ENCODE measurements around the gene PLA2G4F. TPM values are rescaled to one million over a fixed set of nuclear protein-coding genes. Genes with fewer than 3 reads are reported as not detected.

The PLA2G4F gene
- polyA plus RNA-seq, 1 donor, result 3.6 TPM

GRCh38 chr15:42118650-42119445, 37.6 kb downstream of the PLA2G4F start:
- no peak overlapping the region for H3K4me3 ChIP-seq (ENCODE audit: low read length)

DNA sequence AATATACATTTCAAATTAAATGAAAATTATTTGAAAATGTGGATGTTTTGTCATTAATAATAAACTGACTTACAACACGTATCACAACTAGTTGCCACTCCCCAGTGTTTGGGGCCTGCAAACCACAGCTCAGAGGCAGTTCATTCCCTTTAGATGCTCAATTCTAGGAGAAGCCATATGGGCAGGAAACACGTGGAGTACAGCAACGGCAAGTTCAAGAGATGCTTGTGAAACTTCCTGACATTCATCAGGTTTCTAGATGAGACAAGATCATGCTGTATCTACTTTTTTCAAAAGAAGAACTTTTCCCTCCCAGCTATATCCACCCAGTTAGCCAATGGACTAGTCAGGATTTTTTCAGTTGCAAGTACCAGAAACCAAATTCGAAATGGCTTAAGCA, 44.5 kb downstream of the PLA2G4F start:
- 100% methylated on average over 2 of the region's 4 CpGs for WGBS (ENCODE audit: insufficient coverage, low lambda C conversion rate)
- Histone ChIP-seq H3K36me3 (ENCODE audit: control insufficient read depth, insufficient read depth, low read length) (no peaks in the 10 kb centered on the region), H3K27ac (ENCODE audit: low read length) (no peak overlapping the region), H3K27me3 (ENCODE audit: control insufficient read depth, insufficient read depth, low read length) (no peaks in the 10 kb centered on the region), H3K9me3 (ENCODE audit: control insufficient read depth, low read depth, low read length) (peaks cover 6% of the 10 kb centered on the region), H3K4me3 (ENCODE audit: low read length) (no peak overlapping the region), H3K4me1 (ENCODE audit: control insufficient read depth, insufficient read depth, low read length) (peaks cover 2% of the 10 kb centered on the region)
- DNase-seq, result no peak

More at GRCh38 chr15:42118650-42119445, 37.6 kb downstream of the PLA2G4F start:
- Histone ChIP-seq H3K9me3 (ENCODE audit: control insufficient read depth, low read depth, low read length) (peaks cover 3% of the 10 kb centered on the region), H3K36me3 (ENCODE audit: control insufficient read depth, insufficient read depth, low read length) (no peaks in the 10 kb centered on the region), H3K4me1 (ENCODE audit: control insufficient read depth, insufficient read depth, low read length) (peaks cover 25% of the 10 kb centered on the region), H3K27ac (ENCODE audit: low read length) (peak overlapping the region; percentile 41), H3K27me3 (ENCODE audit: control insufficient read depth, insufficient read depth, low read length) (no peaks in the 10 kb centered on the region)
- DNase-seq, result peak; percentile 64 to 86
- WGBS (ENCODE audit: insufficient coverage, low lambda C conversion rate), result 43% methylated on average over 1 of the region's 10 CpGs

- WGBS (ENCODE audit: insufficient coverage, low lambda C conversion rate), result 52% methylated on average over 2 of the region's 3 CpGs
- no peak overlapping the region for H3K4me3 ChIP-seq (ENCODE audit: low read length)
- H3K36me3 ChIP-seq (ENCODE audit: control insufficient read depth, insufficient read depth, low read length), result no peaks in the 10 kb centered on the region
- H3K9me3 ChIP-seq (ENCODE audit: control insufficient read depth, low read depth, low read length), result peaks cover 6% of the 10 kb centered on the region
- peaks cover 2% of the 10 kb centered on the region for H3K4me1 ChIP-seq (ENCODE audit: control insufficient read depth, insufficient read depth, low read length)
- H3K27ac ChIP-seq (ENCODE audit: low read length), result no peak overlapping the region
- H3K27me3 ChIP-seq (ENCODE audit: control insufficient read depth, insufficient read depth, low read length), result no peaks in the 10 kb centered on the region
- DNase-seq, result no peak
These were observed 46.1 kb downstream of the PLA2G4F start for GRCh38 chr15:42110367-42110766.

DNA sequence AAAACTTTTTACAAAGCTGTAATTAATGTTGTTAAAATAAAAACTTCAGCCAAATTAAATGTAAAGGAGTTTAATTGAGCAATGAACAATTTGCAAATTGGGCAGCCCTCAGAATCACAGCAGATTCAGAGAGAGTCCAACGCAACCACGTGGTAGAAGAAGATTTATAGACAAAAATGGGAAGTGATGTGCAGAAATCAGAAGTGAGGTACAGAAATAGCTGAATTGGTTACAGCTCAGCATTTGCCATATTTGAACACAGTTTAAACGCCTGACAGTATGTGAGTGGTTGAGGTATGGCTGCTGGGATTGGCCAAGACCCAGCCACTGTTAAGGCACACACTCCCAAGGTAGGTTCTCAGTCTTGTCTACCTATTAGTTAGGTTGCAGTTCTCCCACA, 47.6 kb downstream of the PLA2G4F start:
- DNase-seq, result no peak
- Histone ChIP-seq H3K4me3 (ENCODE audit: low read length) (no peak overlapping the region), H3K27me3 (ENCODE audit: control insufficient read depth, insufficient read depth, low read length) (no peaks in the 10 kb centered on the region), H3K4me1 (ENCODE audit: control insufficient read depth, insufficient read depth, low read length) (peaks cover 2% of the 10 kb centered on the region), H3K36me3 (ENCODE audit: control insufficient read depth, insufficient read depth, low read length) (no peaks in the 10 kb centered on the region), H3K27ac (ENCODE audit: low read length) (no peak overlapping the region), H3K9me3 (ENCODE audit: control insufficient read depth, low read depth, low read length) (peaks cover 6% of the 10 kb centered on the region)
- whole genome bisulfite sequencing (ENCODE audit: insufficient coverage, low lambda C conversion rate), result 83% methylated on average over 2 of the region's 3 CpGs

GRCh38 chr15:42108189-42108588, 48.2 kb downstream of the PLA2G4F start:
- no peaks in the 10 kb centered on the region for H3K36me3 ChIP-seq (ENCODE audit: control insufficient read depth, insufficient read depth, low read length)
- no peak overlapping the region for H3K4me3 ChIP-seq (ENCODE audit: low read length)
- H3K9me3 ChIP-seq (ENCODE audit: control insufficient read depth, low read depth, low read length), result peaks cover 6% of the 10 kb centered on the region
- H3K27ac ChIP-seq (ENCODE audit: low read length), result no peak overlapping the region
- peaks cover 2% of the 10 kb centered on the region for H3K4me1 ChIP-seq (ENCODE audit: control insufficient read depth, insufficient read depth, low read length)
- no peak for DNase-seq
- no peaks in the 10 kb centered on the region for H3K27me3 ChIP-seq (ENCODE audit: control insufficient read depth, insufficient read depth, low read length)

DNA sequence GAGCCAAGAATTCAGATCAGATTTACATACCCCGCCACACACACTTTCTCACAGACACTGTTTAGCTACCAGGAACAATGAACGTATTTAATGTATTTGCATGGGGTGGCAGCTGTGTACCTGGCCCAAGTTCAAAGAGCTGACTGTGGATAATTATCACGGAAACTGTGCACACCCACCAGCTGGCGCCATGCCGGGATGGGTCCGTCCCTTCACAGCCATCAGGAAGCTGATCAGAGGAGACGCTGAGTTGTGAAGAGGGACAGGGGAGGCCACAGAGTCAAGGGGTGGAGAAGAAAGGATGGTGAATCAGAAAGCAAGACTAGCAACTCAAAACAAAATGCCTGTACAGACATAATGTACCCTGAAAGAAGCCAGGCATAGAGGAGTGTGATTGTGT, 49.0 kb downstream of the PLA2G4F start:
- H3K27ac ChIP-seq (ENCODE audit: low read length), result no peak overlapping the region
- no CpG with 5 or more reads among the region's 7 CpGs for WGBS (ENCODE audit: insufficient coverage, low lambda C conversion rate)

DNA sequence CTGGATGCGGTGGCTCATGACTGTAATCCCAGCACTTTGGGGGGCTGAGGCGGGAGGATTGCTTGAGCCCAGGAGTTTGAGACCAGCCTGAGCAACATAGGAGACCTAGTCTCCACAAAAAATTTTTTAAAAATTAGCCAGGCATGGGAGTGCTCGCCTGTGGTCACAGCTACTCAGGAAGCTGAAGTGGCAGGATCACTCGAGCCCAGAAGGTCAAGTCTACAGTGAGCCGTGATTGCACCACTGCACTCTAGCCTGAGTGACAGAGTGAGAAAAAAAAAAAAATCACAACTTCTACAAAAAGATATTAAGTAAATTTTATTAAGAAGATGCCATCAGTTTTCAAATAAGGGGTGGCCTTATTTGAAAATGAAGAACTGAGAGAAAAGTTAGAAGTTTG, 50.1 kb downstream of the PLA2G4F start:
- WGBS (ENCODE audit: insufficient coverage, low lambda C conversion rate), result no CpG with 5 or more reads among the region's 5 CpGs
- DNase-seq, result no peak

More for the DNA sequence above, 49.0 kb downstream of the PLA2G4F start:
- H3K4me1 ChIP-seq (ENCODE audit: control insufficient read depth, insufficient read depth, low read length), result peaks cover 2% of the 10 kb centered on the region
- no peak overlapping the region for H3K4me3 ChIP-seq (ENCODE audit: low read length)
- peaks cover 6% of the 10 kb centered on the region for H3K9me3 ChIP-seq (ENCODE audit: control insufficient read depth, low read depth, low read length)
- no peaks in the 10 kb centered on the region for H3K27me3 ChIP-seq (ENCODE audit: control insufficient read depth, insufficient read depth, low read length)
- H3K36me3 ChIP-seq (ENCODE audit: control insufficient read depth, insufficient read depth, low read length), result no peaks in the 10 kb centered on the region
- peak; percentile 48 to 88 for DNase-seq

GRCh38 chr15:42104095-42104891, 52.1 kb downstream of the PLA2G4F start:
- Histone ChIP-seq H3K4me1 (ENCODE audit: control insufficient read depth, insufficient read depth, low read length) (peaks cover 2% of the 10 kb centered on the region), H3K27ac (ENCODE audit: low read length) (no peak overlapping the region), H3K36me3 (ENCODE audit: control insufficient read depth, insufficient read depth, low read length) (no peaks in the 10 kb centered on the region), H3K27me3 (ENCODE audit: control insufficient read depth, insufficient read depth, low read length) (no peaks in the 10 kb centered on the region), H3K4me3 (ENCODE audit: low read length) (no peak overlapping the region), H3K9me3 (ENCODE audit: control insufficient read depth, low read depth, low read length) (peaks cover under 1% of the 10 kb centered on the region)
- WGBS (ENCODE audit: insufficient coverage, low lambda C conversion rate), result 60% methylated on average over 1 of the region's 11 CpGs
- DNase-seq, result no peak

More for the DNA sequence above, 50.1 kb downstream of the PLA2G4F start:
- H3K4me3 ChIP-seq (ENCODE audit: low read length), result no peak overlapping the region
- peaks cover 6% of the 10 kb centered on the region for H3K9me3 ChIP-seq (ENCODE audit: control insufficient read depth, low read depth, low read length)
- H3K27ac ChIP-seq (ENCODE audit: low read length), result no peak overlapping the region
- H3K4me1 ChIP-seq (ENCODE audit: control insufficient read depth, insufficient read depth, low read length), result peaks cover 2% of the 10 kb centered on the region
- H3K27me3 ChIP-seq (ENCODE audit: control insufficient read depth, insufficient read depth, low read length), result no peaks in the 10 kb centered on the region
- H3K36me3 ChIP-seq (ENCODE audit: control insufficient read depth, insufficient read depth, low read length), result no peaks in the 10 kb centered on the region

DNA sequence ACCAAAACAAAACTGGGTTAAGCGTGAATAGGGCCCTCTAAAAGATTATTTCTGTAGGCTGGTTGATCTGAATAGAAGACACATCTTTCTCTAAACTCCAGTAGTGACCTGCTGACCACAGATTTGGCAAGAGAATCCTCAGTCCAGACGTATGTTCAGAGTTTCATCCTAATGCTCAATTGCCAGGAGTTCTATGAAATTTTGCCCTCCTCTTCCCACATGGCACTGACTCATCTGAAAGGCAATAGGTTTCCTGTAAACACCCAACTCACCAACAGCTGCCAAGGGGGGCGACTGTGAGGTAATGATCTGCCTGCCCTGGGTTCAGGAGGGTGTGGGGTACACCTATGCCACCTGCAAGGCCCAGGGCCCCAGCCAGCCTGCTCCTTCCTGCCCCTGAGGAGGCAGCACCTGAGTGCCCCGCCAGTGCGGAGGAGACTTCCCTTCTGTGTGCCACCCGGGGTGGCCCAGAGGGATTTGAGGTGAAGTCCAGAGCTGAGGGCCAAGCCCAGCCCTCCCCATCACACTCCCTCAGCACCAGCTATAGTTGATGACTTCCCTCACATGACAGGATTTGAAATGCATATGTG, 53.7 kb downstream of the PLA2G4F start:
- Histone ChIP-seq H3K9me3 (ENCODE audit: control insufficient read depth, low read depth, low read length) (no peaks in the 10 kb centered on the region), H3K36me3 (ENCODE audit: control insufficient read depth, insufficient read depth, low read length) (no peaks in the 10 kb centered on the region), H3K4me3 (ENCODE audit: low read length) (no peak overlapping the region), H3K4me1 (ENCODE audit: control insufficient read depth, insufficient read depth, low read length) (peaks cover 2% of the 10 kb centered on the region), H3K27ac (ENCODE audit: low read length) (no peak overlapping the region), H3K27me3 (ENCODE audit: control insufficient read depth, insufficient read depth, low read length) (no peaks in the 10 kb centered on the region)
- WGBS (ENCODE audit: insufficient coverage, low lambda C conversion rate), result no CpG with 5 or more reads among the region's 6 CpGs
- DNase-seq, result no peak

DNA sequence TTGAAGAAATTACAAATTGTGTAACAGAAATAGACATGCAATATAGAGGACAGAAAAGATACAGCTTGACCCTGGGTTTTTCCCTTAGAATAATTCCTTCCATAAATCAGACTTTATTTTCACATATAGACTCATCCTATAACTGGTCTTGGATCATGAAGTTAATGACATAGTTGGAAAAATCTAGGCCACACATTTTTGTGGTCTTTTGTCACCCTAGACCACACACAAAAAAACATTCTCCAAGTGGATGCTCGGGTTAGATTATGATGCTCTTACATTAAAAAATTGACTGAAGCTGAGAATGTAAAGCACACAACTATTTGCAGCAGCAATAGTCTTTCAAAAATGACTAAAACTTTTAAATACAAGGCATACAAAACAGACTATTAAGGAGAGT, 54.6 kb downstream of the PLA2G4F start:
- Histone ChIP-seq H3K27ac (ENCODE audit: low read length) (no peak overlapping the region), H3K36me3 (ENCODE audit: control insufficient read depth, insufficient read depth, low read length) (no peaks in the 10 kb centered on the region), H3K27me3 (ENCODE audit: control insufficient read depth, insufficient read depth, low read length) (no peaks in the 10 kb centered on the region), H3K4me1 (ENCODE audit: control insufficient read depth, insufficient read depth, low read length) (no peaks in the 10 kb centered on the region), H3K9me3 (ENCODE audit: control insufficient read depth, low read depth, low read length) (no peaks in the 10 kb centered on the region), H3K4me3 (ENCODE audit: low read length) (no peak overlapping the region)
- WGBS (ENCODE audit: insufficient coverage, low lambda C conversion rate), result no CpG with 5 or more reads among the region's 1 CpG
- DNase-seq, result no peak
